ENCODE results near the gene NEUROG2. TPM values are rescaled to one million over a fixed set of nuclear protein-coding genes. Genes with fewer than 3 reads are reported as not detected.
"Not testable (repeated sequence)": the region's sequence is repeated elsewhere in the genome, so short reads cannot be mapped to it uniquely, and the experiment has no call there.

NEUROG2 gene
- total RNA-seq, 6 donors from 2014 or later: not detected

GRCh38 chr4:112560084-112560483 is 44.1 kb upstream of the NEUROG2 start:
- no peak for TF ChIP-seq CTCF (IDR thresholded peaks at IDR 0.05)
- TF ChIP-seq EP300 (IDR thresholded peaks at IDR 0.05): no peak
- no peak for TF ChIP-seq POLR2A (IDR thresholded peaks at IDR 0.05)
- TF ChIP-seq POLR2AphosphoS5 (IDR thresholded peaks at IDR 0.05): no peak
- no peaks in the 10 kb centered on the region for H3K9me3 ChIP-seq
- H3K27ac ChIP-seq: no peak overlapping the region
- ATAC-seq (ENCODE audit: low FRiP score in 2 of 2): no peak
- no peaks in the 10 kb centered on the region for H3K27me3 ChIP-seq
- H3K36me3 ChIP-seq: no peaks in the 10 kb centered on the region
- H3K4me3 ChIP-seq: no peak overlapping the region
- 72 to 73% methylated on average over 2 of the region's 2 CpGs for WGBS, 2 donors
- no peaks in the 10 kb centered on the region for H3K4me1 ChIP-seq
- no peak for DNase-seq

GRCh38 chr4:112559053-112559452 is 43.1 kb upstream of the NEUROG2 start:
- no peaks in the 10 kb centered on the region for H3K36me3 ChIP-seq
- TF ChIP-seq POLR2AphosphoS5 (IDR thresholded peaks at IDR 0.05) (no peak), CTCF (IDR thresholded peaks at IDR 0.05) (no peak), POLR2A (IDR thresholded peaks at IDR 0.05) (no peak), EP300 (IDR thresholded peaks at IDR 0.05) (no peak)
- WGBS, 2 donors: 94 to 100% methylated on average over 3 of the region's 3 CpGs
- no peak overlapping the region for H3K4me3 ChIP-seq
- ATAC-seq (ENCODE audit: low FRiP score in 2 of 2) (no peak), DNase-seq (no peak)
- no peak overlapping the region for H3K27ac ChIP-seq
- H3K9me3 ChIP-seq: no peaks in the 10 kb centered on the region
- H3K27me3 ChIP-seq: no peaks in the 10 kb centered on the region
- H3K4me1 ChIP-seq: no peaks in the 10 kb centered on the region

- no peak for ATAC-seq (ENCODE audit: low FRiP score in 2 of 2)
- H3K9me3 ChIP-seq: no peaks in the 10 kb centered on the region
- WGBS, 2 donors: 92 to 98% methylated on average over 2 of the region's 2 CpGs
Observed at GRCh38 chr4:112557676-112558411, 41.9 kb upstream of the NEUROG2 start.

GRCh38 chr4:112554271-112554670 is 38.3 kb upstream of the NEUROG2 start:
- H3K4me3 ChIP-seq; H3K9me3 ChIP-seq; H3K4me1 ChIP-seq; H3K36me3 ChIP-seq; DNase-seq; H3K27me3 ChIP-seq; H3K27ac ChIP-seq; ATAC-seq (ENCODE audit: low FRiP score in 2 of 2): not testable (repeated sequence)
- 96 to 100% methylated on average over 2 to 3 of the region's 3 CpGs for WGBS, 2 donors

More at GRCh38 chr4:112557676-112558411, 41.9 kb upstream of the NEUROG2 start:
- no peak for DNase-seq
- no peaks in the 10 kb centered on the region for H3K27me3 ChIP-seq
- H3K27ac ChIP-seq: no peak overlapping the region
- no peaks in the 10 kb centered on the region for H3K36me3 ChIP-seq
- TF ChIP-seq POLR2A (IDR thresholded peaks at IDR 0.05): no peak
- no peaks in the 10 kb centered on the region for H3K4me1 ChIP-seq
- no peak overlapping the region for H3K4me3 ChIP-seq

GRCh38 chr4:112552668-112553067 is 36.7 kb upstream of the NEUROG2 start:
- no peaks in the 10 kb centered on the region for H3K4me1 ChIP-seq
- H3K27ac ChIP-seq: no peak overlapping the region
- no peak for ATAC-seq (ENCODE audit: low FRiP score in 2 of 2)
- H3K4me3 ChIP-seq: no peak overlapping the region
- TF ChIP-seq EP300 (IDR thresholded peaks at IDR 0.05): no peak
- no peak for TF ChIP-seq POLR2AphosphoS5 (IDR thresholded peaks at IDR 0.05)
- TF ChIP-seq CTCF (IDR thresholded peaks at IDR 0.05): no peak
- TF ChIP-seq POLR2A (IDR thresholded peaks at IDR 0.05): no peak
- WGBS, 2 donors: 35 to 60% methylated on average over 2 of the region's 2 CpGs
- H3K27me3 ChIP-seq: no peaks in the 10 kb centered on the region
- H3K36me3 ChIP-seq: no peaks in the 10 kb centered on the region
- H3K9me3 ChIP-seq: no peaks in the 10 kb centered on the region
- DNase-seq: no peak

- no peak overlapping the region for H3K27ac ChIP-seq
- 100% methylated on average over 2 of the region's 2 CpGs for WGBS, 2 donors
- H3K36me3 ChIP-seq: no peaks in the 10 kb centered on the region
- H3K4me3 ChIP-seq: no peak overlapping the region
- TF ChIP-seq POLR2A (IDR thresholded peaks at IDR 0.05) (no peak), CTCF (IDR thresholded peaks at IDR 0.05) (no peak), EP300 (IDR thresholded peaks at IDR 0.05) (no peak), POLR2AphosphoS5 (IDR thresholded peaks at IDR 0.05) (no peak)
- H3K4me1 ChIP-seq: no peaks in the 10 kb centered on the region
- H3K9me3 ChIP-seq: no peaks in the 10 kb centered on the region
- DNase-seq (no peak), ATAC-seq (ENCODE audit: low FRiP score in 2 of 2) (no peak)
- H3K27me3 ChIP-seq: no peaks in the 10 kb centered on the region
Observed at GRCh38 chr4:112550728-112551127, 34.7 kb upstream of the NEUROG2 start.

Data from upper lobe of left lung (tissue), 6 donors.